Inferior parietal cortex (tissue), 1 donor: ENCODE data around the gene KCTD2.

Experiments used
- DNase-seq: peaks from one replicate; pipeline ENCODE4 v3.0.0-alpha.2; 2016; ENCODE audit errors: extremely low spot score

Gene KCTD2

DNA sequence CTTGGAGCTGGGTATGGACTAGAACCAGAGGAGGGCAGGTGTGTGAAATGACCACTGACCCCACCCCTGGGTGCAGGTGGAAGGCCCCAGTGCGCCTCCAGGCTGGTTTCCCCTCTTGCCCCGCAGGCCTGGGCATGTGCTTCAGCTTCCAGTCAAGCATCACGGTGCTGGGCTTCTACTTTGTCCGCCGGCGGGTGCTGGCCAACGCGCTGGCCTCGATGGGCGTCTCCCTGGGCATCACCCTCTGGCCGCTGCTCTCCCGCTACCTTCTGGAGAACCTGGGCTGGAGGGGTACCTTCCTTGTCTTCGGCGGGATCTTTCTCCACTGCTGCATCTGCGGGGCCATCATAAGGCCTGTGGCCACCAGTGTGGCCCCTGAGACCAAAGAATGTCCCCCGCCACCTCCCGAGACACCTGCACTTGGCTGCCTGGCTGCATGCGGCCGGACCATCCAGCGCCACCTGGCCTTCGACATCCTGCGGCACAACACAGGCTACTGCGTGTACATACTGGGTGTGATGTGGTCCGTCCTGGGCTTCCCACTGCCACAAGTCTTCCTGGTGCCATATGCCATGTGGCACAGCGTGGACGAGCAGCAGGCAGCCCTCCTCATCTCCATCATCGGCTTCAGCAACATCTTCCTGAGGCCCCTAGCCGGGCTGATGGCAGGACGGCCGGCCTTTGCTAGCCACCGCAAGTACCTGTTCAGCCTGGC is 53.0 kb downstream of the KCTD2 start:
- no peak for DNase-seq

DNA sequence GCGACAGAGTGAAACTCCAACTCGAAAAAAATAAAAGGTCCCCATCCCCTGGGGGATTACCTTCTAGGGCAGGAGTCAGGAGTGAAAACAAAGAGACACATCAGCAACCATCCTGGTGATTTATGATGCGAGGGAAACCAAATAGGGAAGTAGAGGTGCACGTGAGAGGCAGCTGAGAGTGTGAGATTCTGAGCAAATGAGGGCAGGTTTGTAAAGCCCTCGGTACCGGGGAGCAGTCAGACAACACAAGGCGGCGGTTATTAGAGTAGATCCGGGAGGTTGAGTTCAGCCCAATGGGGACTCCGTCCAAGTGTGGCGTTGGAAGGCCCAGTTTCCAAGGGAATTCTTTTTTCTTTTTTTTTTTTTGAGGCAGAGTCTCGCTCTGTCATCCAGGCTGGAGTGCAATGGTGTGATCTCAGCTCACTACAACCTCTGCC is 55.4 kb downstream of the KCTD2 start:
- DNase-seq: no peak

DNA sequence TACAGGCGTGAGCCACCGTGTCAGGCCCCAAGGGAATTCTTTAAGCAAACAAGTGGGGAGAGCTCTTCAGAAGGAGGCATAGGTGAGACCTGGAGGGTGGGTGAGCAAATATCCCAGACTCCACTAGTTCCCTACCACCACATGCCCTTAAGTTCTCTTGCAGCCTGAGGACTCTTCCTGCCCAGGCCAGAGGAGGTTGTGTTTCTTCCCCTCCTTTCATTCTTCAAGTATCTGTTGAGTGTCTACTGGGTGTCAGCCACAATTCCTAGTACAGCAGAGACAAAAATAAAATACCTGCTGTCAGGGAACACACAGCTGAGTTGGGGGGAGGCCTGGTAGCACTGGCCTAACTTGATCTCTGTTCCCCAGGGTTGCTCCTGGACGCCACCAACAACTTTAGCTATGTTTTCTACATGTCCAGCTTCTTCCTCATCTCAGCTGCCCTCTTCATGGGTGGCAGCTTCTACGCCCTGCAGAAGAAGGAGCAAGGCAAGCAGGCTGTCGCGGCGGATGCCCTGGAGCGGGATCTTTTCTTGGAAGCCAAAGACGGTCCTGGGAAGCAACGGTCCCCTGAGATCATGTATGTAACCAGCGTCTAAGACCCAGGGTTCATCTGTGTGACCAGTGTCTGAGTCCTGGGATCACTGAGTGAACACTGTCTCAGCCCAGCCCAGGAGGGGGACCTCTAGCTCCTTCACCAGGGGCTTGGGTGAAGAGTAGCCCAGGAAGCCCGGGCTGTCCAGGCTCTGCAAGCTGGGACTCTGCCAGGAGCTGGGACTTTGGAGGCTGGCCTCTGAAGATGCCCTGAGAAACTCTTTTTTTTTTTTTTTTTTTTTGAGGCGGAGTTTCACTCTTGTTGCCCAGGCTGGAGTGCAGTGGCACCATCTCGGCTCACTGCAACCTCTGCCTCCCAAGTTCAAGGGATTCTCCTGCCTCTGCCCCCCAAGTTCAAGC is 56.9 kb downstream of the KCTD2 start:
- DNase-seq: no peak

DNA sequence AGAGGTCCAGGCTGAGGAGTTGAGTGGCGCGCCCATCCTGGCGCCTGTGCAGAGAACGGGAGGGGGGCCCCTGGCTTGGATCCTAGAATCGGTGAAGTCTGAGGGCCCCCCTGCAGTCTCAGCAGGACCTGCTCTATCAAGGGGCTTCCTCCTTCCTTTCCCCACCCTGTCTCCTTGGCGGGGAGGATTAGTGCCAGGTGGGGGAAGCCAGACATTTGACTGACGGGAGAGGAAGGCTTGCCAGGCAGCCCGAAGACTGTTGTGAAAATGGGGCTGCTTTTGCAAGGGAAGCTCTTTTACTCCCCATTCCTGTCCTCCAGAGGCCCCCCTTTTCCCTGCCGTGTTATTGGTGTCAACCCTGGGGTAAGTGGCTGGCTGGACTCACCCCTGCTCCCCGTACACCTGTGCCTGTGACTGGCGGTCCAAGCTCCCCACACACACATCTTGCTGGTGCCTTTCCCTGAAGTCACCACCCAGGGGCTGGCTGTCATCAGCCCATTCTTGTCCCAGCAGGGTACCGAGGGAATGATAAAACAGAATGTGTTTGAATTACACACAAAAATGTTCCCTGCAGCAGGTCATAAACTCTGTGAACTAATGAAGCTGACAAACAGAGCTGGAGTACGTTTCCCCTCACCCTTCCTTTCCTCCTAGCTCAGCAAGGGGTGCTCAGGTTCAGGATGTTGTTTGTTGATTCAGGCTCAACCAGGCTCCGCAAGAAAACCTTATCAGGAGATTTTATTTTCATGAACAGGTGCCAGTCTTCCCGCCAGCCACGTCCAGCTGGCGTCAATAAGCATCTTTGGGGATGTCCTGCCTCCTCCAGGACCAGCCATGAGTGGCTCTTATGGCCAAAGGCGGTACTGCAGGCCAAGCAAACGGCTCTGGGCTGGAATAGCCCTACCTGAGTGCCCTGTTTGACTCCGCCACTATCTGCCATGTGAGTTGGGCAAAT is 58.4 kb downstream of the KCTD2 start:
- no peak for DNase-seq

DNA sequence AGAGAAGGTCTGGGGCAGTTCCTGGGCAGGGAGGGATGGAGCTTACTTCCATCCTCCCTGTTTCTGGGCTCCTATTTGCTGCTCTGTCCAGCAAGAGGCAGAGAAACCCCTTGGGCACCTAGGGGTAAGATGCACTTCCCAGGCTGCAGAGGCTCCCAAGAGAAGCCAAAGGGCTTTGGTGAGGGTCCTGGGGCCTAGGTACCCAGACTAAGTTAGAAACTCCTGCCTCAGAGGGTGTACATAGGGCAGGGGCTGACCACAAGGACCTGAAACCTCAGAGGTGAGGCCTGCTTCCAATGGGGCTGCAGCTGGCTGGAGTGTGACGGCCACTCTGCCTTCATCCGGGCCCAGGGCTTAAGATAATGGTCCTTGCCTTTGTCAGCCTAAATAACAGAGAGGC is 61.2 kb downstream of the KCTD2 start:
- DNase-seq: no peak

DNA sequence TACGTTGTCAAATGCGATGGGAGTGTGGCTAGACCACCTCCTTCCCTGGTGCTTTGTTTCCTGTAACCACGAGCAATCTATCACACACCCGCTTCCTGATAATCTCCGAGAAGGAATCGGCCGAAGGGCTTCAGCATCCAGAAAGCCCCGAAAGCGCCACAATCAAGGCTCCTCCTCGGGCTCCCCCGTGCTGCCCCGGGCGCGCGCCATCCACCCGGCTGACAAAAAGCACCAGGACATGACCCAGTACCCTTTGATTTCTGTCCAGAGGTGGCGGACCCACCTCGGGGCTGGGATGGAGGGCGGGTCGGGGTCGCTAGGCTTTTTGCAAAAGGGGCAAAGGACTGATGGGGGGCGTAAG is 62.0 kb downstream of the KCTD2 start:
- DNase-seq: no peak

DNA sequence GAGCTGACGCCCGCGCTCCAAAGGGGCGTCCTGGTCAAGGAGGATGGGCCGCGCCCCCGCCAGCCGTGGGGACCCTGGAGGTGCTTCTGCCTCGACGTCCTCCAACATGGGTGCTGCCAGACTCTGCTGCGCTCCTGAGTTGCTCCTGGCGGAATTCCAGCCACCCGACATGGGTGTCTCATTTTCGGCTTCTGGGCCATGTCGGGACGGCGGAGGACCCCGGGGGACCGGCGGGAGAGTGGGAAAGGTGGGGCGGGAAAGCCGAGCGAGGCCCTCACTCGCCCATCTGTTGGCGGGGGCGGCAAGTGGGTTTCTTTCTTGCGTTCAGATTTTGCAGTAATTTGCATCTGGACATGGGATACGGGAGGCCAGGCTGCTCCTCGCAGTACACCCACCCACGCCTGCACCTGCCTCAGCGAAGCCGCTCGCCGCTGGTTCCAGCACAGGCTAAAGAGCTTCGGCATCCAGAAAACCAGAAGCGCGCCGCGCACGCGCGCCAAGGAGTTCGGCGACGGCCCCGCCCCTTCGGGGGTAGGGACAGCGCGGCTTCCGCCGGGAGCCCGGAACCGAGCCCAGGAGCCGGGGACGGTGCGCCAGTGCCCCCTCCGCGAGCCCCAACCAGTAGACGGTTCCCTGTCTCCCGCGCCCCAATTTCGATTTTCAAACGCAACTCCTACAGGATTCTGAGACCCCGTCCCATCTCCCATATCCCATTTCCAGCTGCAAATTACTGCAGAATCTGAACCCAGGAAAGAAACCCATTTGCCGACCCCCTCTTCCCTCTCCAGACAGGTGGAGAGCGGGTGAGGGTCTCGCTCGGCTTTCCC is 62.6 kb downstream of the KCTD2 start, which contains the start of gene ARMC7:
Gene ARMC7 (plus strand): TSS at position 563 of the 827 bp plus-strand sequence. CDS start 320 bp downstream, outside the sequence.
- DNase-seq: peak; percentile 88

DNA sequence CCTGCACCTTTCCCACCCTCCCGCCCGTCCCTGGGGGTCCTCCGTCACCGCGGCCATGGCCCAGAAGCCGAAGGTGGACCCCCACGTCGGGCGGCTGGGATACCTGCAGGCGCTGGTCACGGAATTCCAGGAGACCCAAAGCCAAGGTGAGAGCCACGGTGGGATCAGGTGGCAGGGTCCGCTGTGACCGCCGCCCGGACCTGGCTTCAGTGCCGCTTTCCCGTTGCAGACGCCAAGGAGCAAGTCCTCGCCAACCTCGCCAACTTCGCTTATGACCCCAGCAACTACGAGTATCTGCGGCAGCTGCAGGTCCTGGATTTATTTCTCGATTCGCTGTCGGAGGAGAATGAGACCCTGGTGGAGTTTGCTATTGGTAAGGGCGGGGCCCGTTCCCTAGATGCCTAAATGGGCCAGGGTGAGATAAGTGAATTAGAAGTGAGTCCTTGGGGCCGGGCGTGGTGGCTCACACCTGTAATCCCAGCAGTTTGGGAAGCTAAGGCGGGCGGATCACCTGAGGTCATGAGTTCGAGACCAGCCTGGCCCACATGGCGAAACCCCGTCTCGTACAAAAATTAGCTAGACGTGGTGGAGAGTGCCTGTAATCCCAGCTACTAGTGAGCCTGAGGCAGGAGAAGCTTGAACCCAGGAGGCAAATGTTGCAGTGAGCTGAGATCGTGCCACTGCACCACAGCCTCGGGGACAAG is 63.4 kb downstream of the KCTD2 start:
- DNase-seq: no peak

DNA sequence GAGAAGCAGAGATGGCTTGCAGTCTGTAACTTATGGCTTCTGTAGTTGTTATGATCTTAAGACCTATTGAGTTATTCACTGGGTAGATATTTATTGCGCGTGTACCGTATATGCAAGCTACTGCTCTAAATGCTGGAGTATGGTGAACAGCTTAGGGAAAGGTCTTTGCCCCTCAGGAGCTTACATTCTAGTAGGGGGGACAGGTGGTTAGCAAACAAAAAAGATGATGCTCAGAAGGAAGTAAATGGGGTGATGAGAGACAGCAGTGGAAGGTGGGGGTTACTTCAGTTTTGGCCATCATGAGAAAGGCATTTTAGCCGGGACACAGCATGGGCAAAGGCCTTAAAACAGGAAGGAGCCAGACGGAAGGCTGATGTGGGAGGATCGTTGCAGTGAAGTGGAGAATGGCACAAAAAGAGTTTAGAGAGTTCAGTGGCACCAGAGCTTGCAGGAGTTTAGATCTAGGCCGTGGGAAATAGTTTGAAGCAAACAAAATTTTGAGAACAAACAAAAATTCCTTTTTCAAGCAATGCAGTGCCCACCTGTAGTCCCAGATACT is 64.8 kb downstream of the KCTD2 start:
- DNase-seq: no peak

DNA sequence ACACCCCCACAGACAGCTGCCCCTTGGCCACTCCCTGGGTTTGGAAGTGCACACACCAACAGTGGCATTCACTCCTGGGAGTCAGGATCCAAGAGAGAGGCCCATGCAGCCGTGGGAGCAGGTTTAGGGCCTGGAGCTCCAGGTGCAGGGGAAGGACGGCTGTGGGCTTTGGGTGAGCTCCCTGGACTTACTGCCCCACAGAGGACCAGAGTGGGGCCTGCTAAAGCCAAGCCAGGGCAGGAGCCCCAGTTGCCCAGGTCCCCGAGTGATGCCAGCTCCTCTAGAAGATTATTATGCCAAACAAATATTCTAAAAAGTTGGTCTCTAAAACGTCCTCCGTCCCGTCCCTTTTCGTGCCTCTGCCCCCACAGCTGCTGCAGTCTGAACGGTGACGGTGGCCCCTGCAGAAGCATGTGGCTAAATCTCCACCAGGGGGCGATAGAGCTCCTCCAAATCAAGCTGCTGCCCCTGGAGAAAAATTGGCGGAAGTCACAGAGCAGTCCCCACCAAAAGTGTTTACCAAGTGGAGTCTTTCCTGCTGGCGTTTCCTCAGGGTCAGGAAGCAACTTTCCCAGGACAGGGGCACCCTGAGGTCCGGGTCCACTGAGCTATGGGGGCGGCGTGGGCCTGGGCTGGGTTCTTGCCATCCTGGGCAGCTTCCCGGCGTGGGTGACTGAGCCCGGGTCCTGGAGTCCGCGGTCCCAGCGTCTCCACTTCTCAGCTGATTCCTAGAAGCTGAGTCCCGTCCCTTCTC is 67.0 kb downstream of the KCTD2 start:
- peak; percentile 94 for DNase-seq

DNA sequence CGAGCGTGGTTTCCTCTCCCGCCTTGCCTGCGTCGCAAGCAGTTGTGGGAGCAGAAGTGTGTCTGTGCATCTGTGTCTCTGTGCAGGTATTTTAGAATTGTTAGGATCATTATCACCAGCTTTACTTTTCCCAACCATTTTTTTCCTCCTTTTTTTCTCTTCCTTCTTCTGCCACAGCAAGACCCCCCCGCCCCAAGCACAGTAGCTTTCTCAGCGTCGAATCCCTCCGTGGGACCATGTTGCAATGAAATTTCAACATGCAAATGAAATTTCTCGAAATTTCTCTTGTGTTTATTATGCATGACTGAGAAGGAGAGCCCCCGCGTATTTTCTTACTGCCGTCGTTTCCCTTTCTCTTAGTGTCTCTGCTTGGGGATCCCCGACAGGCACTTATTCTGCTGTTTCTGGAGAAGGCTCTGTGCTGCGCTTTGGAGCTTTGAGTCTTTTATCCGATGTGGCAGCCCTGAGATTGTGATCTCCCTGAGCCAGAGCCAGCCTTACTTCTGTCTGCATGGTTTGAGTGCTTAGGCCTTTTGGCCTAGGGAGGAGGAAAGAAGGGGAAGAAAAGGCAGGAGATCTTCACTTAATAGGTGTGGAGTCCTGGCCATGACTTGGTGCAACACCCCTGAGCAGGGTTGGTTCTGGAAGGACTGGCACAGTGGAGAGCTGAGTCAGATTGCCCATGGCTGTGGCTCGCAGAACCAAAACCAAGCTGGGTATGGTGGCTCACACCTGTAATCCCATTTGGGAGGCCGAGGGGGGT is 67.7 kb downstream of the KCTD2 start:
- no peak for DNase-seq
